ENCODE data around the gene ILDR1.

GRCh38 chr3:122066331-122067213 lies 44.5 kb upstream of the ILDR1 start:
- TF ChIP-seq CTCF (IDR thresholded peaks at IDR 0.05 in 2 of 3, conservative IDR thresholded peaks at IDR 0.05 in 1 of 3; ENCODE audit: control insufficient read depth in 2 of 3, extremely low read depth in 1 of 3, insufficient read depth in 1 of 3, low read depth in 3 of 3, low read length in 3 of 3) (no peak), REST (IDR thresholded peaks at IDR 0.05; ENCODE audit: low read depth, low read length) (no peak), CHD1 (IDR thresholded peaks at IDR 0.05; ENCODE audit: low read depth, low read length) (no peak)
